ENCODE data around the gene CSN2. TPM values are rescaled to one million over a fixed set of nuclear protein-coding genes. Genes with fewer than 3 reads are reported as not detected.
"Not testable (repeated sequence)": the region's sequence is repeated elsewhere in the genome, so short reads cannot be mapped to it uniquely, and the experiment has no call there.

Gene CSN2
- total RNA-seq, 1 experiment from 2014 or later, result not detected

- Mint-ChIP-seq H3K9me3 (ENCODE audit: low read depth, unreplicated experiment) (no peaks in the 10 kb centered on the region), H3K27ac (ENCODE audit: unreplicated experiment) (no peak within 1 kb of the TSS), H3K27me3 (ENCODE audit: unreplicated experiment) (no peaks in the 10 kb centered on the region), H3K4me1 (ENCODE audit: low read depth, unreplicated experiment) (no peaks in the 10 kb centered on the region), H3K4me3 (ENCODE audit: low read depth, unreplicated experiment) (no peak within 1 kb of the TSS), H3K36me3 (ENCODE audit: insufficient read depth, unreplicated experiment) (no peaks in the 10 kb centered on the region)
- DNase-seq, result no peak
- intact Hi-C loops (cut with micrococcal nuclease; ENCODE audit: unreplicated experiment), result no loop called here
- TF ChIP-seq CTCF (IDR thresholded peaks at IDR 0.05; ENCODE audit: unreplicated experiment), result no peak
- BruUV-seq (replicated peaks), result no TSS peak
- CTCF ChIA-PET, result no interaction called here
These were observed 34.8 kb downstream of the CSN2 start, which contains the start of gene CSN1S1 for GRCh38 chr4:69930768-69931167. Gene CSN1S1 (plus strand): TSS chr4:69931068. CDS start chr4:69932556, 1,488 bp downstream.

- H3K36me3 Mint-ChIP-seq (ENCODE audit: insufficient read depth, unreplicated experiment); H3K4me3 Mint-ChIP-seq (ENCODE audit: low read depth, unreplicated experiment); intact Hi-C loops (cut with micrococcal nuclease; ENCODE audit: unreplicated experiment); H3K9me3 Mint-ChIP-seq (ENCODE audit: low read depth, unreplicated experiment); H3K4me1 Mint-ChIP-seq (ENCODE audit: low read depth, unreplicated experiment); BruUV-seq (replicated peaks); H3K27me3 Mint-ChIP-seq (ENCODE audit: unreplicated experiment); CTCF ChIA-PET; DNase-seq; H3K27ac Mint-ChIP-seq (ENCODE audit: unreplicated experiment): not testable (repeated sequence)
These were observed 41.6 kb downstream of the CSN2 start for GRCh38 chr4:69923782-69924410.

- Mint-ChIP-seq H3K27ac (ENCODE audit: unreplicated experiment) (no peak overlapping the region), H3K9me3 (ENCODE audit: low read depth, unreplicated experiment) (peaks cover 2% of the 10 kb centered on the region)
These were observed 44.7 kb downstream of the CSN2 start for GRCh38 chr4:69920874-69921273.

GRCh38 chr4:69910016-69910782 lies 55.3 kb downstream of the CSN2 start:
- no TSS peak for BruUV-seq (replicated peaks)
- no peak overlapping the region for H3K4me3 Mint-ChIP-seq (ENCODE audit: low read depth, unreplicated experiment)
- no peaks in the 10 kb centered on the region for H3K4me1 Mint-ChIP-seq (ENCODE audit: low read depth, unreplicated experiment)
- no peak for TF ChIP-seq CTCF (IDR thresholded peaks at IDR 0.05; ENCODE audit: unreplicated experiment)
- H3K27me3 Mint-ChIP-seq (ENCODE audit: unreplicated experiment), result no peaks in the 10 kb centered on the region
- CTCF ChIA-PET, result no interaction called here
- no peak overlapping the region for H3K27ac Mint-ChIP-seq (ENCODE audit: unreplicated experiment)
- no peak for DNase-seq
- H3K36me3 Mint-ChIP-seq (ENCODE audit: insufficient read depth, unreplicated experiment), result no peaks in the 10 kb centered on the region
- intact Hi-C loops (cut with micrococcal nuclease; ENCODE audit: unreplicated experiment), result no loop called here
- no peaks in the 10 kb centered on the region for H3K9me3 Mint-ChIP-seq (ENCODE audit: low read depth, unreplicated experiment)

More at GRCh38 chr4:69920874-69921273, 44.7 kb downstream of the CSN2 start:
- Mint-ChIP-seq H3K36me3 (ENCODE audit: insufficient read depth, unreplicated experiment) (no peaks in the 10 kb centered on the region), H3K4me1 (ENCODE audit: low read depth, unreplicated experiment) (no peaks in the 10 kb centered on the region), H3K27me3 (ENCODE audit: unreplicated experiment) (no peaks in the 10 kb centered on the region), H3K4me3 (ENCODE audit: low read depth, unreplicated experiment) (no peak overlapping the region)
- no peak for TF ChIP-seq CTCF (IDR thresholded peaks at IDR 0.05; ENCODE audit: unreplicated experiment)
- no peak for DNase-seq
- CTCF ChIA-PET, result no interaction called here
- intact Hi-C loops (cut with micrococcal nuclease; ENCODE audit: unreplicated experiment), result no loop called here
- BruUV-seq (replicated peaks), result no TSS peak

- intact Hi-C loops (cut with micrococcal nuclease; ENCODE audit: unreplicated experiment), result no loop called here
- no TSS peak for BruUV-seq (replicated peaks)
- Mint-ChIP-seq H3K4me3 (ENCODE audit: low read depth, unreplicated experiment) (no peak overlapping the region), H3K27me3 (ENCODE audit: unreplicated experiment) (no peaks in the 10 kb centered on the region), H3K9me3 (ENCODE audit: low read depth, unreplicated experiment) (no peaks in the 10 kb centered on the region), H3K27ac (ENCODE audit: unreplicated experiment) (no peak overlapping the region), H3K36me3 (ENCODE audit: insufficient read depth, unreplicated experiment) (no peaks in the 10 kb centered on the region), H3K4me1 (ENCODE audit: low read depth, unreplicated experiment) (no peaks in the 10 kb centered on the region)
- CTCF ChIA-PET, result no interaction called here
- DNase-seq, result no peak
- TF ChIP-seq CTCF (IDR thresholded peaks at IDR 0.05; ENCODE audit: unreplicated experiment), result no peak
These were observed 56.3 kb downstream of the CSN2 start for GRCh38 chr4:69909195-69909594.

Data from Calu3 (cell line).